HG02884 (cell line): Measurements from ENCODE around the gene TF.
"Not testable (repeated sequence)": the region's sequence is repeated elsewhere in the genome, so short reads cannot be mapped to it uniquely, and the experiment has no call there.

ENCODE experiments used
- ATAC-seq: cut with Tn5 transposase; IDR thresholded peaks from one replicate; pipeline ENCODE4 v1.9.1; 2021; ENCODE audit warnings: mild to moderate bottlenecking, moderate library complexity; ENCODE audit not compliant: unreplicated experiment

The TF gene

DNA sequence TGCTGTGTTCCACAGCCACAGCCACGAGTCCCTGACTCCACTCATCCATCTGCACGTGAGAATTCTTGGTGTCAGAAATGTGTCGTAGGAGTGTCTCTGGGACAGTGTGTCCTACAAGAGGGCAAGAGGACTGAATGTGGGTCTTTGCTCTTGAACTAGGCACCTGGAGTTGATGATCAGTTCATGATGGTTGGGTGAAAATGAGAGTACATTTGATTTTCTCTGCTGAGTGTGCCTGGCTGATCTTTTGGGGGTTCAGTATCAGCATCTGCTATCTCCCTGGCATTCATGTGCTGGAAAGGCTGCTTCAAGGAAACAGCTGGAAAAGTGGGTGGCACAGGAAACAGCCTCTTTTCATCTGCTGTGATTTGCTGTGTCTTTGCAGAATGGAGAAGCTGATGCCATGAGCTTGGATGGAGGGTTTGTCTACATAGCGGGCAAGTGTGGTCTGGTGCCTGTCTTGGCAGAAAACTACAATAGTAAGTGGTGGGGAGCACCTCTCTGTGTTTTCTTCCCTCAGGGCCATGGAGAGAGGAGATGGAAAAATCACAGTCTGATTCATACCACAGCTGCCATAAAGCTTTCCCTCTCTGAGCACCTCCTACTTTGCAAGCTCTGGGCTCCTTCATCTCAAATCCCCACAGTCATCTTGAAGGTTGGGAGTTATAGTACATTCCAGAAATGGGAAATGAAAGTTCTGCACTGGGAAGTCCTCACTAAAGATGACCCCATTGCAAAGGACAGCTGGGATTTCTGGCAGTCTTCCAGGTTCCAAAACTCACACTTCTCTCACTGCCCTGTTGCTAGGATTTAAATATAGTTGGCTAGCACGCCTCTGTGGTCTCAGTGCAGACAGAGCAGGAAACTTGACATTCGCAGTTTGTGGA, 17.8 kb downstream of the TF start:
- ATAC-seq = no peak

DNA sequence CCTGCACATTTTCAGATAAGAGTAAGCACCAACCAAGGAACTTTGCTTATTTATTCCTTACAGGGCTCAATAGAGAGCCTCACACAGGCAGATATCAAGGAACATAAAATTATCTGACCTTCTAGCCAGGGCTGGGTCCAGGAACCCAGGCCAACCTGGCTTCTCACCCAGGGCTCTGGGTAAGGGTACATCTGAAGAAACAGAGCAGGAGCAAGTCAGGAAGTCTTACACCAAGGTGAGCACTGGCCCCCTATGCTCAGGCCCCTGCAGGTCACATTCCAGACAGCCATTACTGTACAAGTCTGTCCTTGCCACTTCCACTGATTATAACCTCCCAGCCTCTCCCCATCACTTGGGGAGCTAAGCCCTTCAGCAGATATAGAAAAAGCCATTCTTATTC, 19.1 kb downstream of the TF start:
- no peak for ATAC-seq

DNA sequence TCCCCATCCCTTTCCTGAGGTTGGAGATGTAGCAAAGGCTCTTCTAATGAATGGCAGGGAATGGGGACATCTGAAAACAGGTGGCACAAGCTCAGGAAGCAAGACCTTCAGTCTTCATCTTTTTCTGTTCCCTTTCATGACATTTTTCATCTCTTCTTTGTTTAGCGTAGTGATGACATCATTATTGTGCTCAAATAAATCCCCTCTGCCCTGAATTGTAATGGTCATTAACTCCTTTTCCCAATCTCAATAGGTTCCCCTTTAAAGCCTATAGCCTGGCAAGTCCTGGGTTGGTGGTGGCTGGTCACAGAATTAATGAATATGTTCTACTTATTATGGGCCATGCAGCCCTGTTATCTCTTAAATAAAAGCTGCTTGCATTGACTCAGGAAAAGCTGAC, 21.4 kb downstream of the TF start:
- no peak for ATAC-seq

DNA sequence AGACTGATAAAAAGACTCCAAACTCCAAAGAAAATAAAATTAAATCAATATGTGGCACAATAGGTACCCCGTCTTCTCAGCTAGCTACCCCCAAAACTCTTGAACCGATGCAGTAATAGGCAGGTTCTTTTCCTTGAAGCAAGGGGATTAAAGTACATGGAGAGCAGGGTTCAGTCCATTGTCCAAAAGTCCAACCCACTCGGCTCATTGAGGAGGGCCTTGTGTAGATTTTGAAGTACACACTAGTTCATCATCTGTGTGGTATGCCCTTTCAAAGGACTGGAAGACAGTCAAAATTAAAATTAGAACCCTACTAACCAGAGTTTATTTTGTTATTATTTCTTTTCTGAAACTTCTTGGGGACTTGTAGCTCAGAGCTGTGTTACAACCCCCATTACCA, 23.3 kb downstream of the TF start:
- ATAC-seq = no peak

DNA sequence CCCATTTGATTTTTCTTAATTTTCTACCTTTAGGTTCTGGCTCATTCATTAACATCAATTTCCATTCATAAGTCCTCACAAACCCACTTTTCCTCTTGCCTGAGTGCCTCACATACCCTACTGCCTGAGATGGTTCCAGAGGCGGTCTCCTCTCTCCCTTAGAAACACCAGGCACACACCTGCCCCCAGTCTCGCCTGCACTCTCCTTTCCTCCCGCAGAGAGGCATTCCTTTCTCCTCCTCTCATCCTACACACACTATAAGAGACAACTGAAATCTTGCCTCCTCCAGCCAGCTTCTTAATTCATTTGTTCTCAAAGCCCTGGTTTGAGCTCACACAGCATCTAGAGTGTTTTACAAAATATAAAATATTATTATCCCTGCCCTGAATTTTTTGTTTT, 27.5 kb downstream of the TF start:
- no peak for ATAC-seq

DNA sequence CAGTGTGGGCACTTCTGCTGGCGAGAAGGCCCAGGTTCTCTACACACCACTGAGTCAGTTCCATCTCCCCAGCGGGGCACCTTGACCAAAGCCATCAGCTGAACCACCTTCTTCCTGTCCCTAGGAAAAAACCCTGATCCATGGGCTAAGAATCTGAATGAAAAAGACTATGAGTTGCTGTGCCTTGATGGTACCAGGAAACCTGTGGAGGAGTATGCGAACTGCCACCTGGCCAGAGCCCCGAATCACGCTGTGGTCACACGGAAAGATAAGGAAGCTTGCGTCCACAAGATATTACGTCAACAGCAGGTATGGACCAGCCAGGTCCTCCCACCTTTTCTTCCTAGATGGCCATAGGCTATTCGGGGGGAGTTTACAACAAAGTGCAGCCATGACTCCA, 29.1 kb downstream of the TF start:
- ATAC-seq = no peak

DNA sequence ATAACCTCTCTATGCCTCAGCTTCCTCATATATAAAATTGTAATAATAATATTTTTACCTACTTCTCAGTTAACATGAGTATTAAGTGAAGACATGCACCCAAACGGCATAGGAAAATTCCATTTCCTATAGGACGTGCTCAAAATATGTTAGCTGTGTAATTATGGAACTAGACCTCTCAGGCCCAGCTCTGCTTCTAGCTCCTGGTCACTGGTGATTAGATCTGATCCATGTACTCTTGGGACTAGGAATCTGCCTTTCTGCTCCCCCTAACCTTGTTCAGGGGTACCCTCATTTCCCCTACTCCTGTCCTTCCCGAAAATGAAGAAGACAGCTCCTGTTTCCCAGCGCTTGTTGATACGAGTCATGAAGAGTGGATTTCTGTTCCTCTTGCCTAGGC, 29.6 kb downstream of the TF start:
- ATAC-seq = no peak

DNA sequence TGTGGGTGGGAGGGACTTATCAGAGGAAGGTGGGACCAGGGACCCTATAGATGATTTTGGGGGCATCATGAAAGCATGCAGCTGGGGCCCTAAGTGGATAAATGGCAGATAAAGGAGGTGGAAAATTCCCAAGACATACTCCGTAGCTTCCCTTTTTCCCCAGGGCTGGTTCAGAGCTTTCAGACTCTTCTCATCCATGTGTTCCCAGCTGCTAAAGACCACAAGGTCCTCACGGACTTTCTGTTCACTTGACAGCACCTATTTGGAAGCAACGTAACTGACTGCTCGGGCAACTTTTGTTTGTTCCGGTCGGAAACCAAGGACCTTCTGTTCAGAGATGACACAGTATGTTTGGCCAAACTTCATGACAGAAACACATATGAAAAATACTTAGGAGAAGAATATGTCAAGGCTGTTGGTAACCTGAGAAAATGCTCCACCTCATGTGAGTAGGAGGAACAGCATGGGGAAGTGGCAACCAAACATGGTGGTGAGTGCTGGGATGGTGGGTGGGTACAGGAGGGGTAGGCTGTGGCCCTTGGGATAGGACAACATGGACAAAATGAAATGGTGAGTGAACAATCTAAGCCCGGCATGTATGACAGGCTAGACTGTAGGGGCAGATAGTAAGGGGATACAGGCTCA, 30.7 kb downstream of the TF start:
- ATAC-seq = no peak

DNA sequence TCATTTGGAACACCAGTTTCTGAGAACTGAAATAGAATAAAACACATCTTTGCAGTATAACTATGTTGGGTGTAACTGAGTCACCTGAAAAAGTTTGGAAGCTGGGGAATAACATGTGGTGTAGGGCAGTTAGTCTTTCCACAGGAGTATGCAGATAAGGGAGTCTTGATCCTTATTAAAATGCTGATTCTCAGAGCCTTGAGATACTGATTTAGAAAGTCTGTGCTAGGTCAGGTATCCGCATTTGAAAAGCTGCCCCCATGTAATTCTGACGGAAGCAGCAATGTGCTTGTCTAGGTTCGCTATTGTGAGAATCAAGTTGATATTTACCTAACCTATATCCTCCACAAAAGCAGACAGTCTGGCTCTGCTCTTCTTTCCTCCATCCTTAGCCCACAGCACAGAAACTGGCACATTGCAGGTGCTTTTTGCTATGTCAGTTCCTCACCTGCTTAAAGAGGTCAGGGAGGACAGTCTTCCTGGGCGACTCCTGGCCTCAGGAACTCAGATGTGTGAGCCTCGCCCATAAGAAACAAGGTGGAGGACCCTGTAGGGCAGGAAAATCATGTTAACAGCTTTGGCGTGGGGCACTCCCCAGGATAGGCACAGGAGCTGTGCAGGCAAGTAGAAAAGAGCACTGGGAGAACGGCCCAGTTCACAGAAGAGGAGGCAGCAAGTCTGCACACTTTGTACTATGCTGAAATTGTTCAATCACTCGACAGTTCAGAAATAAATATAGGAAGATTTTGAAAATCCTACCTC, 31.8 kb downstream of the TF start:
- no peak for ATAC-seq

DNA sequence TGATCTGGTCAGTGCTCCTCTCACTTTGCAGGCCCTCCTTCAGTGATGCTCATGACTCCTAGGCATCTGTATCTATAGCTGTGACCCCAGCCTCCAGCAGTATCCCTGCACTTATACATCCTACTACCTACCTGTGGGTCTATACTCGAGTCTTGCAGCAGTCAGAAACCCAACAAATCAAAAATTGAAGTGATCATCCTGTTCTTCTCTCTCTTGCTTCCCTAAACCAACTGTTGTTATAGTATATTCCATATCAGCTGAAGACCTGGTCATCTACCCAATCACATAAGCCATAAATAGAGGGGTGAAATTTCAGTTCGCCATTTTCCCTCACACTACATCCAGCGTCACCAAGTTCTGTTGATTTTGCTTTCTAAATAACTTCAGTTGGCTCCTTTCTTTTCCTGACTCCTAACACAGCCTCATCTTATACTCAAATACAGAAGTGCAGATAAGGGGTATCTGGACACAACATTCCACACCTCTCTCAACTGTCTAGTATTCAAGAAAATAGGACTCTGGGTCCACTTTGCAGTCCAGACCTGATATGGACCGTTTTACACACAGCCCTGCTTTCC, 33.5 kb downstream of the TF start:
- no peak for ATAC-seq

DNA sequence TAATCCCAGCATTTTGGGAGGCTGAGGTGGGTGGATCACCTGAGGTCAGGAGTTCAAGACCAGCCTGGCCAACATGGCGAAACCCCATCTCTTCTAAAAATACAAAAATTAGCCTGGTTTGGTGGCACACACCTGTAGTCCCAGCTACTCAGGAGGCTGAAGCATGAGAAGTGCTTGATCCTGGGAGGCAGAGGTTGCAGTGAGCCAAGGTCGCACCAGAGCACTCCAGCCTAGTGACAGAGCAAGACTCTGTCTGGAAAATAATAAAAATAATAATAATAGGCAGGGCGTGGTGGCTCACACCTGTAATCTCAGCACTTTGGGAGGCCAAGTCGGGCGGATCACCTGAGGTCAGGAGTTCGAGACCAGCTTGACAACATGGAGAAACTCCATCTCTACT, 34.6 kb downstream of the TF start:
- not testable (repeated sequence) for ATAC-seq

DNA sequence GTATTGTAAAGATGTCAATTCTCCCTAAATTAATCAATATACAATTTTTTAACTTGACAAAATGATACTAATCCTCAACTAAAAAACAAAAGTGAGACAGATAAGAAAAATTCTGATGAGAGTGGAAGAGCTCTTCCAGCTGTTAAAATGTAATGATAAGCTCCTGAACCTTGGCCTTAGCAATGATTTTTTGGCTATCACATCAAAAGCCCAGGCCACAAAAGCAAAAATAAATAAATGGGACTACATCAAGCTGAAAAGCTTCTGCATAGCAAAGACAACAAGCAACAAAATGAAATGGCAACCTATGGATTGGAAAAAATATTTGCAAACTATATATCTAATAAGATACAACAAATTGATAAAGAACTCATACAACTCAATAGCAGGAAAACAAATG, 35.4 kb downstream of the TF start:
- ATAC-seq = no peak

DNA sequence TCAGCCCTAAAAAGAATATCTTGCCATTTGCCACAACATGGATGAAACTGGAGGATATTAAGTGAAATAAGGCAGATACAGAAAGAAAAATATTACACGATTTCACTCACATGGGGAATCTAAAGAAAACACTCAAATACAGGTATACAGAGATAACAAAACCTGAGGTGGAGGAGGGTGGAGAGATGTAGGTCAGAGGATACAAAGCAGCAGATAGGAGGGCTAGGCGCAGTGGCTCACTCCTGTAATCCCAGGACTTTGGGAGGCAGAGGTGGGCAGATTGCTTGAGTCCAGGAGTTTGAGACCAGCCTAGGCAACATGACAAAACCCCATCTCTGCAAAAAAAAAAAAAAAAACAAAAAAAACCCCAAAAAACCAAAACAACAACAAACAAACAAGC, 36.3 kb downstream of the TF start:
- no peak for ATAC-seq

DNA sequence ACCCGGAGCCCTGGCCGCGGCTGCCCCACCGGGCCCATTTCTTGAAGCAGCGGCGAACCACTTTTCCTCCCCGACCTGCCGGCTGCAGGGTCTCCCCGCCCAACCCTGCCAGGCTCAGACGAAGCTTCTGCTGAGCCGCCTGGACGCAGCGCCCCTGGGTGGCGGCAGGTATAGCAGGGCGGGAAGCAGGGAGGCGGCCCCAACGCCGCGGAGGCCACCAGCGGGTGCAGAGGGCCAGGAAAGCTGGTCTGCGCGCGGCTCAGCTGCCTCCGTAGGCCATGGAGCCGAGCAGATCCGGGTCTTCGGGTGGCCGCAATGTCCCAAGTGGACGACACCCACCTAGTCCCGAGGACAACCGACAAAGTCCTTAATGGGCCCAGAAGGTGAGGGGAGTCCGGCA, 37.6 kb downstream of the TF start:
- no peak for ATAC-seq

DNA sequence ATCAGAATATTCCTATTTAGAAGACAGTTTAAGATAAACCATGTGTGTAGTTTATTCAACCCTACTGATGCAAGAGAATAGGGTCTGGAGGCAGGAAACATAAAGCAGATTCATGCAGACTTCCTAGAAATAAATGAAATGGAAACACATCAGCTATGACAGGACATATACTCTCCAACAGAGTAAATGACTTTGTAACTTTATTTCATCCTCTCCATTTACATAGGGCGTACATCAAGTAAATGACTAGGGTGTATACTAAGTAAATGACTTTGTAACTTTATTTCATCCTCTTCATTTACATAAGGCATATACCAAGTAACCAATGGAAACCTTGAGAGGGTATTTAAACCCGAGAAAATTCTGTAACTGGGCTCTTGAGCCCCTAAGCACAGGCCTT, 41.8 kb downstream of the TF start:
- no peak for ATAC-seq

DNA sequence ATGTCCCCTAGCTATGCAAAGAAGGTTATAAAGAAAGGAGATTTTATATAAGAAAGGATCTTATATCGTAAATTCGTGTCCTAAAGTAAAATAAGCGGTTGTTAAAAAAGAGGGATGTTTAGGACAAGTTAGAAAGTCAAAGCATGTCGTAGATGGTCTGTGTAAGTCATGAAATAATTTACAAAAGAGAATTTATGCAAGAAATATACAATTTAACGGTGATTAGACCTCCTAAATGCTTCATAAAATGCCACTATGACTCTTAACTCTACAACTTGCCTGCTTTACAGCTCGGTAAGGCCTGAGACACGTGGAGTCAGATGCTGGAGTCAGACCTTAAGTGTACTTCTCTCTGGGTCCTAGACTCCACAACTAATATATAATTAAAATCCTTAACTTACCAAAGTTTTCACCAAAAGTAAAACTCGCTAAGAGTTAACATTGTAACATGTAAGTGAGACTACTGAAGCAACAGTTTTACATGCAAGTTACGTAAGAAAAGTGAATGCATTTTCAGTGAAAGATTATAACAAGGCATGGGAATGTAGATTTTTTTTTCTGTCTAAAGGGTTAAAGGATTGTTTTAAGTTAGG, 46.1 kb downstream of the TF start:
- no peak for ATAC-seq

DNA sequence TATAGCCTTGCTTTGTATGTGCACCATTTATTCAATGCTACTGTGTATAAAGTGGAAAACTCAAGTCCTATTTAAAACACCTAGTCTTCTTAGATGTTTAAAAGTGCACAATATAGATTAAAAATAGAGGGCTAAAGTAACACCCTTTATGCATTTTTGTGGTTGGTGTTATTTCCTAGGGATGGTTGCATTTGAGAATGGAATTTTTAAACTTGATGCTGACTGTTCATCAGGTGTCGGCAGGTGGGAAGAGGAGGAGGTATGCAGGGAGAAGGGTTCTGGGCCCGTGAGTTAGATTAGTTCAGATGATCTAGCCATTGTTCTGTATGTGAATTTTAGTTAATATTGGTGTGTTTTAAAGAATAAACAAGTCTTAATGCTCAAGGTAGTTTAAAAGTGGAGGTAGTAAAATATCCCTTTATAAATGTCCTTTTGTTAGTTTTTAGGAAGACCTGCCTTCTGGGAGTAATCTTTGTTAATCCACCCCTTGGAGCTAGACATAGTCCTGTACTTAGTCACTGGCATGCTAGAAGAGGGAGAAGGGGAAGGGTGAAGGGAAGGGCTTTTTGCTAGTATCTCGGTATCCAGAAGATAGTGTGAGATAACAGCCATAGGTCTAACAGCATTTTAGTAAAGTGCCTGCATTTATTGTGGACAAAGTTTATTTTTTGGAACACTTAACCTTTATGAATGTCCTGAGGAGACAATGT, 51.4 kb downstream of the TF start:
- no peak for ATAC-seq

DNA sequence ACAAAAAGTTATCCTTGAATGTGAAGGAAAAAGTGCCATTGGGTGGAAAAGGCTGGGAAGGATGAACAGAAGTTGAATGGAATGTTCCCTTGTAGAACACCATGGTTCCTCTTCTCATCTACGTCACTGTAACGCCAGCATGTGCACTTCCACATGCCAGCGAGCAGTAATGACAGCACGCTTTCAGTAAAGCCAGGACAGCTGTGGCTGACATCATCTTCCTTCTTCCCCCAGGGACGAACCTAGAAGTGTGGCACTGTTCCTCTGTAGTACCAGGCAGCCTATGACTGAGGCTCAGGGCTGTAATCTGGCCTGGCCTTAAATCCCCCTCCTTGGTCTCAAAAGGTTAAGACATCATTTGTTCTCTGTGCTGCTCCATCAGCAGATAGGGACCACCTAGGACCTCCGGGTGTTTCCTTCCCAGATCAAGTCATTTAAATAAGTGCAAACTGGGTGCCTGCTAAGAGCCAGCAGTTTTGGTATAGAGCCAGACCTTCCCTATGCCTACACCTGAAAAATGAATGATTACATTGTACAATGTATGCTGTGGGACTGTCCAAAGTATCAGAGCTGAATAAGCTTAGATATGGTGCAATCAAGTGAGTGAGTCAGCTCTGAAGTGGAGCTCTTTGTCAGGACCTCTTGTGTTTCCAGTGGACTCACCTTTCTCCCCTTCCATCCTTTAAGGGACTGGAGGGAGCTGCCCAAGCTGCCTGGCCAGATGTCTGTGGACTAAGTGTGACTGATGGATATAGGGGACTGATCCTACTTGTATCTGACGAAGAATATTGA, 53.8 kb downstream of the TF start:
- no peak for ATAC-seq

DNA sequence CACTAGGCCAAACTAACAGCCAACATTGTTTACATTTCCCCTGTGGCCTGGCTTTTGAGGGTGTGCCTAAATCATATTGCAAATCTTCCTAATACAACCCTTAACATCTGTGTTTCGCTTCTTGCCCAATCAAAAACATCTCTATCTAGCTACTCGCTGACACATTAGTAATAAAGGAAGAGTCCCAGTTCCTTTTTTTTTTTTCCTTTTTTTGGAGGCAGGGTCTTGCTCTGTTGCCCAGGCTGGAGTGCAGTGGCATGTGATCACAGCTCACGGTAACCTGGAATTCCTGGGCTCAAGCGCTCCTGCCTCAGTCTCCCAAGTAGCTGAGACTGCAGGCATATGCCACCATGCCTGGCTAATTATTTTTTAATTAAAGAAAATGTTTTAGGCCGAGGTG, 57.3 kb downstream of the TF start:
- no peak for ATAC-seq

DNA sequence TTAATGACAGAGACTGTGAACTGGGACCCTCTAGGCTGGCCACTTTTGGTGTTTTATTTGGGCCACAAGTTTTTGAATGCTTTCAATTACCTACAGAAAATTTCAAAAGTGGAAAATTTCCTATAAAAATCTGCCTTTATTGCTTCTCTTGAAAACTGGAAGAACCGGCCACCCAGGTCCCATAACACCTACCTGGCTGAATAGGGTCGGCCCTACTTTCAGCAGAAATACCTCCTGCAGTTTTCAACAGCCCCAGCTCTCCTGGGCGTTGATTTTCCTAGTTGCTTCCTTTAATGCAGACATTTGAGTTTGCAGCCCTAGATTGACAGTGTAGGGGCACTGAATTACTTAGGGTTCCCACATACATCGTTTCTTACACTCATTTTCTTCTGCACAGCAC, 58.7 kb downstream of the TF start:
- ATAC-seq = no peak
